ENCODE data around the gene GP5. TPM values are rescaled to one million over a fixed set of nuclear protein-coding genes. Genes with fewer than 3 reads are reported as not detected.

The GP5 gene
- total RNA-seq, 6 experiments from 2014 or later, result 0.05 TPM; not detected in 5

- Mint-ChIP-seq H3K27ac (no peak overlapping the region), H3K9me3 (peaks cover 23% of the 10 kb centered on the region), H3K27me3 (ENCODE audit: insufficient read depth) (peaks cover 30% of the 10 kb centered on the region), H3K36me3 (ENCODE audit: low read depth) (peaks cover 20% of the 10 kb centered on the region), H3K4me3 (no peak overlapping the region), H3K4me1 (ENCODE audit: low read depth) (no peaks in the 10 kb centered on the region)
- DNase-seq, result no peak
- TF ChIP-seq CTCF (IDR thresholded peaks at IDR 0.05), result no peak
These were observed 12.4 kb downstream of the GP5 start for GRCh38 chr3:194386648-194387047.

- H3K36me3 Mint-ChIP-seq (ENCODE audit: low read depth), result peaks cover 18% of the 10 kb centered on the region
- no peak for TF ChIP-seq CTCF (IDR thresholded peaks at IDR 0.05)
- no peak overlapping the region for H3K4me3 Mint-ChIP-seq
- no peak overlapping the region for H3K27ac Mint-ChIP-seq
- H3K4me1 Mint-ChIP-seq (ENCODE audit: low read depth), result no peaks in the 10 kb centered on the region
- no peak for DNase-seq
- H3K27me3 Mint-ChIP-seq (ENCODE audit: insufficient read depth), result peaks cover 25% of the 10 kb centered on the region
- peaks cover 18% of the 10 kb centered on the region for H3K9me3 Mint-ChIP-seq
These were observed 13.0 kb downstream of the GP5 start for GRCh38 chr3:194386066-194386465.

GRCh38 chr3:194384569-194385001 is 14.5 kb downstream of the GP5 start:
- Mint-ChIP-seq H3K36me3 (ENCODE audit: low read depth) (peaks cover 4% of the 10 kb centered on the region; the same call in 1 of the 2 replicates), H3K9me3 (peaks cover 3% of the 10 kb centered on the region; the same call in 1 of the 2 replicates), H3K27me3 (ENCODE audit: insufficient read depth) (peaks cover 16% of the 10 kb centered on the region), H3K4me3 (no peak overlapping the region), H3K27ac (no peak overlapping the region), H3K4me1 (ENCODE audit: low read depth) (no peaks in the 10 kb centered on the region)
- DNase-seq, result no peak
- no peak for TF ChIP-seq CTCF (IDR thresholded peaks at IDR 0.05)

- no peak for TF ChIP-seq CTCF (IDR thresholded peaks at IDR 0.05)
- H3K9me3 Mint-ChIP-seq, result no peaks in the 10 kb centered on the region
- no peak overlapping the region for H3K27ac Mint-ChIP-seq
- no peaks in the 10 kb centered on the region for H3K36me3 Mint-ChIP-seq (ENCODE audit: low read depth)
- no peak overlapping the region for H3K4me3 Mint-ChIP-seq
- no peak for DNase-seq
- H3K4me1 Mint-ChIP-seq (ENCODE audit: low read depth), result no peaks in the 10 kb centered on the region
- H3K27me3 Mint-ChIP-seq (ENCODE audit: insufficient read depth), result peaks cover 14% of the 10 kb centered on the region
These were observed 14.9 kb downstream of the GP5 start for GRCh38 chr3:194384156-194384555.

- H3K27me3 Mint-ChIP-seq (ENCODE audit: insufficient read depth), result peaks cover 14% of the 10 kb centered on the region
- TF ChIP-seq CTCF (IDR thresholded peaks at IDR 0.05), result no peak
- no peaks in the 10 kb centered on the region for H3K9me3 Mint-ChIP-seq
- DNase-seq, result no peak
- no peaks in the 10 kb centered on the region for H3K4me1 Mint-ChIP-seq (ENCODE audit: low read depth)
- no peak overlapping the region for H3K27ac Mint-ChIP-seq
- H3K36me3 Mint-ChIP-seq (ENCODE audit: low read depth), result no peaks in the 10 kb centered on the region
- no peak overlapping the region for H3K4me3 Mint-ChIP-seq
These were observed 15.7 kb downstream of the GP5 start for GRCh38 chr3:194383276-194383940.
